Measurements from ENCODE around the gene METTL23.
"Not testable (repeated sequence)": the region's sequence is repeated elsewhere in the genome, so short reads cannot be mapped to it uniquely, and the experiment has no call there.

DNA sequence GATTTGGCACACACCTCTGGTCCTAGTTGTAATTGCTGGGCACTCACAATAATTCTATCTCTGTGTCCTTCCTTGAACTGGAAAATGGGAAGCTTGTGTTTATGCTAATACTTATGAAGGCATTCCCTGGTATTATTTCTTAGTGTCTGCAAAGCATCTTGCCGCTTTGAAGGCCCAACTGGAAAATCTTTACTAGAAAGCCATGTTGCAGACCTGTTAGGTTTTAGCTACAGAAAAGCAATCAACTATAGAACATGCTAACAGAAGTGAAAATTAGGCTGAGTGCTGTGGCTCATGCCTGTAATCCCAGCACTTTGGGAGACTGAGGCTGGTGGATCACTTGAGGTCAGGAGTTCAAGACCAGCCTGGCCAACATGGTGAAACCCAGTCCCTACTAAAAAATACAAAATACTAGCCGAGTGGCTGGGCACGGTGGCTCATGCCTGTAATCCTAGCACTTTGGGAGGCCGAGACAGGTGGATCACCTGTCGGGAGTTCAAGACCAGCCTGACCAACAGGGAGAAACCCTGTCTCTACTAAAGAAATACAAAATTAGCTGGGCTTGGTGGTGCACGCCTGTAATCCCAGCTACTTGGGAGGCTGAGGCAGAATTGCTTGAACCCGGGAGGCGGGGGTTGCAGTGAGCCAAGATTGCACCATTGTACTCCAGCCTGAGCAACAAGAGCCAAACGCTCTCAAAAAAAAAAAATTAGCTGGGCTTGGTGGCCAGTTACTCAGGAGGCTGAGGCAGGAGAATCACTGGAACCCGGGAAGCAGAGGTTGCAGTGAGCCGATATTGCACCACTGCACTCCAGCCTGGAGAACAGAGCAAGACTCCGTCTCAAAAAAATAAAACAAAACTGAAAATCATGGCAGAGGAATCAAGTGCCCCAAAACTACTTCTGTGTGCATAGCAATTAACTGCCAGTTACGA is 5.4 kb downstream of the METTL23 start:
- TF ChIP-seq, protein P1, sequence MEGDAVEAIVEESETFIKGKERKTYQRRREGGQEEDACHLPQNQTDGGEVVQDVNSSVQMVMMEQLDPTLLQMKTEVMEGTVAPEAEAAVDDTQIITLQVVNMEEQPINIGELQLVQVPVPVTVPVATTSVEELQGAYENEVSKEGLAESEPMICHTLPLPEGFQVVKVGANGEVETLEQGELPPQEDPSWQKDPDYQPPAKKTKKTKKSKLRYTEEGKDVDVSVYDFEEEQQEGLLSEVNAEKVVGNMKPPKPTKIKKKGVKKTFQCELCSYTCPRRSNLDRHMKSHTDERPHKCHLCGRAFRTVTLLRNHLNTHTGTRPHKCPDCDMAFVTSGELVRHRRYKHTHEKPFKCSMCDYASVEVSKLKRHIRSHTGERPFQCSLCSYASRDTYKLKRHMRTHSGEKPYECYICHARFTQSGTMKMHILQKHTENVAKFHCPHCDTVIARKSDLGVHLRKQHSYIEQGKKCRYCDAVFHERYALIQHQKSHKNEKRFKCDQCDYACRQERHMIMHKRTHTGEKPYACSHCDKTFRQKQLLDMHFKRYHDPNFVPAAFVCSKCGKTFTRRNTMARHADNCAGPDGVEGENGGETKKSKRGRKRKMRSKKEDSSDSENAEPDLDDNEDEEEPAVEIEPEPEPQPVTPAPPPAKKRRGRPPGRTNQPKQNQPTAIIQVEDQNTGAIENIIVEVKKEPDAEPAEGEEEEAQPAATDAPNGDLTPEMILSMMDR (conservative IDR thresholded peaks at IDR 0.05; ENCODE audit: low read depth, low read length), result not testable (repeated sequence)
- not testable (repeated sequence) for TF ChIP-seq EZH2phosphoT487 (IDR thresholded peaks at IDR 0.05; ENCODE audit: borderline replicate concordance, low read length)
